HG02938 (cell line): ENCODE data around the gene C2orf74.
"Not testable (repeated sequence)": the region's sequence is repeated elsewhere in the genome, so short reads cannot be mapped to it uniquely, and the experiment has no call there.

Source experiments
- ATAC-seq: cut with Tn5 transposase; IDR thresholded peaks from one replicate; pipeline ENCODE4 v1.9.1; 2021; ENCODE audit warnings: mild to moderate bottlenecking, moderate library complexity; ENCODE audit not compliant: unreplicated experiment

The C2orf74 gene

DNA sequence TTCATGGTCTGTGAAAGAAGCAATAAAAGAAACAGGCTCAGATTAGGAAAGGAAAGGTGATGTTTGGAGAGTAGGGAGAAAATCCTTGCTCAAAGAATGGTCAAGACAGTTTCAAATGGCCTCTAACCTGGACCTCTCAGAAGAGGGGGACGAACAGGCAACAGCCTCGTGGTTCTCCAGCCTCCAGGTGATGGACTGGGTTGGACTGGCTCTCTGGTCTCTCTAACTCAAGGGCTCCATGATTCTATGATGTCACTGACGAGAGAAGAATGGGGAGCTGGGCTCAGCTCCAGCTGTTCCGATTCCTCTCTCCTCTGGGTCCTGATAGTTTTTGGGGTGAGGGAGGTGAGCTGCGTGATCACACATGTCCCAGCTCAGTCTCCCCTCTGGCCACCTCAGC is at the start of gene C2orf74:
TSS of gene C2orf74 (plus strand) at position 301 of the 400 bp plus-strand sequence. CDS start 327 bp downstream, outside the sequence.
- no peak for ATAC-seq

DNA sequence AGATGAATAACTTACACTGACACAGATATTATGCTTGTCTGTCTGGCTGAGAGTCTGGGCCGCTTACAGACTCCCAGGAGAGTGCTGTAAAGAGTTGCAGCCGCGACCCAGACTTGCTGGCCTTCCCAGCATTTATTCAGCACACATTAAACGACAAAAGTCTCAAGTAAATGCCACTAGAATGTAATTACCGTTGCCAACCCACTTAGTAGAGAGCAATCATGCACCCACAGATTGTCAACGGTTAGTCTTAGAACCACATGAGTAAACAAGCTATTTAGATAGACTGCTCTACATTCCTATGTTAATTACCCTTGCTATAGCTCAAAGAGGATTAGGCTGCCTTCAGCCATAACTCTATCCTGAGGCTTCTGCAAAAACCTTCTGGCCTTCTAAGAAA is 47.8 kb upstream of the C2orf74 start:
- ATAC-seq, result no peak

DNA sequence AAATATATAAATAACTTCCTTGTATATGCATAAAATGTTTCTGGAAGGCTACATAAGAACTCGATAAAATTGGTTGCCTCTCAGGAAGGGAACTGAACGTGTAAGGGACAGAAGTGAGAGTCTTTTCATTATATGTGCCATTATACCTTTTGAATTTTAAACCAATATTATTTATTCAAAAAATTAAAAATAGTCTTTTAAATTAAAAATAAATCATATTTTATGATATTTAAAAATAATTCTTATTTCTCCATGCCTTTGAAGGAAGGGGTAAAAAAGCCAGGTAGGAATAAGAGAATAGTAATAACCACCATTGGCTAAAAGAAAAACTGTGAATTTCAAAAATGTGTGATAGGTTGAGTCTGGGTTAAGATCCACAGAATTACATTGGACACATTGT is 45.7 kb upstream of the C2orf74 start:
- no peak for ATAC-seq

DNA sequence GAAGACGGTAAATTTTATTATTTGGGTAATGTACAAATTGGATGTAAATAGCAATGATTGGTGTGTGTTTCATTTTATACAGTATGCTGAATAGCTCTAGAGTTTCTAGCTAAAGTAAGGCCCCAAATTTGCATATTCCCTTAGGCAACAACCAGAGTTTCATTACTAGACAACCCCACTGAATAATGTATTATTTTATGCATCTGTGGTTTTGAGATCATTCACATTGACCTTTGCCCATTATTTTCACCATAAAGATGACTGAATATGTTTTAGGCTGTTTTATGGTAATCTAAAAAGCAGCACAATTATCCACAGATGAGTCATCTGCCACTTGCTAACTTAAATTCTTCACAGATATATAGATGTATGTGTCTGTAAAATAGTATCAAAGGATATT is 44.5 kb upstream of the C2orf74 start:
- ATAC-seq, result peak; percentile 70

DNA sequence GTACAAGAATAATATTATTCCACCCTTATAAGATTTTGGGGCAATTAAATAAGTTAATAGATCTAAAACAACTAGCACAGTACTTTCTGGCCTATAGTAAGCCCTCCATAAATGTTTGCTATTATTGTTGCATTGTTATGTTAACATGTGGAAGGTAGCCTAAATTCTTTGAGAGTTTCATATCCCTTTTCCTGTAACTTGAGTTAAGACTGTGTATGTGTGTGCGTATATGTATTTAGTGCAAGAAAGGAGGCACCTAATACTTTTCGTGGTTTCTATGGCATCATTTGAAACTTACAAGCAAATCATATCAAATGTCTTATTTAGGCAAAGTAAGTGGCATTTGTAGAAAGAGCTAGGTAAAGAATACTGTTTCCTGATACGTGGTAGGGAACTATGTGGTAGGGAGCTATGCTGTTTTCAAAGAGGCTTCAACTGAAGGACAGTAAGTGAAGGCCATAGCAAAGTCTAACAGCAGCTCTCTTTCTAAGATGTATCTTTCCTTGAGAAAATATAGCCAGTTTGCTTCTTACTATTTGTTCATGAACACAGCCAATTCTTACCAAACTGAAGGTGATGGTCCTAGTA is 36.8 kb upstream of the C2orf74 start:
- no peak for ATAC-seq

DNA sequence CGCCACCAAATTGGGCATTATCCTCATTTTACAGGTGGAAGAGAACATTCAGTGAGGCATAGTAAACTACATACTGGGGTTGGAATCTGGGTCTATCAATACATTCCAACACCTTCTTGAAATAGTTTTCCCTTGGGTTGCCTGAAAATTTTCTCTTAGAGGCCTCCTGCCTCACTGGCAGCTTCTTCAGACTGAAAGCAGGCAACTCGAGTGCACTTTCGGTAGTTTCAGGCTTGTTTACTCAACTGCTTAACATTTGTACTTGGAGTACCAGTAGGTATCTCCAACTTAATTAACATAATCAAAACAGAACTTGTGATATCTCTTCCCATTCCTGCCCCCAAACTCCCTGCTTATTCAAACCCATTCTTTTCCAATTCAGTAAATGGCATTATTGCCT is 36.2 kb upstream of the C2orf74 start:
- no peak for ATAC-seq

DNA sequence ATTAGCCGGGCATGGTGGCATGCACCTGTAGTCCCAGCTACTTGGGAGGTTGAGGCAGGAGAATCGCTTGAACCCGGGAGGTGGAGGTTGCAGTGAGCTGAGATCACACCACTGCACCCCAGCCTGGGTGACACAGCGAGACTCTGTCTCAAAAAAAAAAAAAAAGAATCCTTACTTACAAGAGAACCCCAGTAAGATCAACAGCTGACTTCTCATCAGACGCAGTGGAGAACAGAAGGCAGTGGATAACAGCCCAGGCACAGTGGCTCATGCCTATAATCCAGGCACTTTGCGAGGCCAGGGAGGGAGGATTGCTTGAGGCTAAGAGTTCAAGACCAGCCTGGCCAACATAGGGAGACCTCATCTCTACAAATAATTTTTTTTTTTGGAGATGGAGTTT is 33.9 kb upstream of the C2orf74 start:
- ATAC-seq, result not testable (repeated sequence)

DNA sequence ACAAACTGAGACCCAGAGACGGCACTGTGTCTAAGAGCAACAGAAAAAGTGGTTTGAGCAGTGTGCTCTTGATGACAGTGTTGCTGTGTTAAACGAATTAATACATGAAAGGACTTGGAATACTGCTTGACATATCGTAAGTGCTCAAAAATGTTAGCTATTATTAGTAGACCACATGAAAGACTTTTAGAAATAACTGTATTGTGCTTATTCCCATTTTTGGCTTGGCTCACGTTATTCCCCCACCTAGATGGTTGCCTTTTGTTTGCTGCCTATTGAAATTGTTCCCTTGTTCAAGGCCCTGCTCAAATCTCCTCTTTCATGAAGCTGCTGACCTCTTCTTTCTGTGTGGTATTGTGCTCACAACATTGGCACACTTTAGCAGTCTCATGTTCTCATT is 27.8 kb upstream of the C2orf74 start:
- ATAC-seq, result no peak

DNA sequence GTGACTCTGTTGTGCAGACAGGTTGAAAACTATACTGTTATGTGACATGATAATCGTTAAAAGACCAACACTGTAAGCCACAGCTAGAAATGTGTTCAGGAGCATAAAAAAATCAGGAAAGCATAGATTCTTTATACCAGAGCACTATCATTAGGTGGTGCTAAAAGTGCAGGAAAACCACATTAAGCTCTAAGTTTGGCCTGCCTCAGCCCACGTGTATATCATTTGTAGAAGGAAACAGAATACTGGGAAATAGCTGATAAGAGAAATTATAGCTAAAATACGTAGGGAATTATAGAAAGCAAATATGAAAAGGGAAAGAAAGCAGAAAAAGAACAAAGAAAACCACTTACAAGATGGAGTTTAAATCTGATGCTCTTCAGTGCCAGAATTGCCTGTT is 26.5 kb upstream of the C2orf74 start:
- ATAC-seq, result no peak

DNA sequence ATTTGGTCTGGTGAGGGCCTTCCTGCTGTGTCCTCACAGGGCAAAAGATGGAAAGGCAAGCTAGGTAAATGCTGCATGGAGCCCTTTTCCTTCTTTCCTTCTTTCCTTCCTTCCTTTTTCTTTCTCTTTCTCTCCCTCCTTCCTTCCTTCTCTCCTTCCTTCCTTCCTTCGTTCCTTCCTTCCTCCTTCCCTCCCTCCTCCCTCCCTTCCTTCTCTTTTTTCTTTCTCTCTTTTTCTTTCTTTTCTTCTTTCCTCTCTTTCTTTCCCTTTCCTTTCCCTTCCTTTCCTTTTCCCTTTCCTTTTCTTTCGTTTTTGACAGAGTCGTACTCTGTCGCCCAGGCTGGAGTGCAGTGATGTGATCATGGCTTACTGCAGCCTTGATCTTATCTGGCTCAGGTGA is 23.1 kb upstream of the C2orf74 start:
- no peak for ATAC-seq

DNA sequence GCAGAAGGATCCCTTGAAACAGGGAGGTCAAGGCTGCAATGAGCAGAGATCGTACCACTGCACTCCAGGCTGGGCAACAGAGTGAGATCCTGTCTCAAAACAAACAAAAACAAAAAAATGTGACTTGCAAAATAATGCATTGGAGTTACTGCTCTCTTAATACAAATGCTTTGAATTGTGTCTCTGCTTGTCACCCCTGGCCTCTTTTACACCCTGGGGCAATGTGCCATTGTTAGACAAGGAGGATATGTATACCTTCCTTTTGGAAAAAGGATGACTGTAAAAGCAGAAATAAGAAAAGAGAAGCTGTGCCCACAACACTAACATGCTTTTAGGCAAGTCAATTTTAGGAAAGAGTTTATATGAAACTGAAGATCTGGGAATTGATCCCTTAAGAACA is 20.8 kb upstream of the C2orf74 start:
- no peak for ATAC-seq

DNA sequence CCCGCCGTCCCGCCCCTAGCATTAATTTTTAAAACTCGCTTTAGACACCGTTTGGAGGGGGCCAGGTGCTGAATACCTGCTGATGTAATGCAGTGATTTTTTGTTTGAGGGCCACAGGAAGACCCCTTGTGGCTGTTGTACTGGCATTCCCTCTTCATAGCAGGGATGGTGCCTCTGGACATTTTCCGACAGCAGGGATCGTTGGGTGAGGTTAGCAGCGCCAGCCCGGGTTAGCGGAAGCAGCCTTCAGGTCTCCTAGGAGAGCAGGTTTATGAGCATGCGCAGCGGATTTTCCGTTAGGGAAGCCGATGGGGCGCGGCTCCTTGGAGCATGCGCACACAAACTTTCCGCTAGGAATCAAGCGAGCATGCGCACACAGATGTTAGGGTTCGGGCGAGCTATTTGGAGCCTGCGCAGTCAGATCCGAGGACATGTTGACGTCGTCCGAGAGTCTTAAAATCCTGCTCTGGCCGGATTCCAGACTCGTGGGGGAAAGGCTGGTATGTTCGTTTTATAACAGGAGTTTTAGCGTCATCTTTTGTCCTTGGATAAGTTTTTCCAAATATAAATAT is 17.2 kb upstream of the C2orf74 start:
- ATAC-seq, result peak; percentile 87

DNA sequence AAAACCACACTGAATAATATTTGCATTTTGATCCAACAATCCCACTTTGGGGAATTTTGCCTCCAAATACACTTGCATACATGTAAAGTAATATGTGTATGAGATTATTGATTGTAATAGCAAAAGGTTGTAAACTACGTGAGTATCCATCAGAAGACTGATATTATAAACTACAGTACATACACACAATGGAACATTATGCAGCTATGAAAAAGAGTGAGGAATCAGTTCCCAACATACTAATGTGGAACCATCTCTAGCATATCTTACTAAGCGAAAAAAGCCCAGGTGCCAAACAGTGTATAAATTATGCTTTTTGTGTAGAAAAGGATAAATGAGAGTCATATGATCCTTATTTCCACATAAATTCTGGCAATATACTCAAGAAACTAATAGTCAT is 16.0 kb upstream of the C2orf74 start:
- ATAC-seq, result no peak

DNA sequence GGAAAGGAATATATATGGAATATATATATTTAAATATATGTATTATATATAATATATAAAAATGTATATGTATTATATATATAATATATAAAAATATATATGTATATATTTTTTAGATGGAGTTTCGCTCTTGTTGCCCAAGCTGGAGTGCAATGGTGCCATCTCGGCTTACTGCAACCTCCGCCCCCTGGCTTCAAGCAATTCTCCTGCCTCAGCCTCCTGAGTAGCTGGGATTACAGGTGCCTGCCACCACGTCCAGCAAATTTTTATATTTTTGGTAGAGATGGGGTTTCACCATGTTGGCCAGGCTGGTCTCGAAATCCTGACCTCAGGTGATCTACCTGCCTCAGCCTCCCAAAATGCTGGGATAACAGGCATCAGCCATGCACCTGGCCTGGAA is 13.9 kb upstream of the C2orf74 start:
- not testable (repeated sequence) for ATAC-seq

DNA sequence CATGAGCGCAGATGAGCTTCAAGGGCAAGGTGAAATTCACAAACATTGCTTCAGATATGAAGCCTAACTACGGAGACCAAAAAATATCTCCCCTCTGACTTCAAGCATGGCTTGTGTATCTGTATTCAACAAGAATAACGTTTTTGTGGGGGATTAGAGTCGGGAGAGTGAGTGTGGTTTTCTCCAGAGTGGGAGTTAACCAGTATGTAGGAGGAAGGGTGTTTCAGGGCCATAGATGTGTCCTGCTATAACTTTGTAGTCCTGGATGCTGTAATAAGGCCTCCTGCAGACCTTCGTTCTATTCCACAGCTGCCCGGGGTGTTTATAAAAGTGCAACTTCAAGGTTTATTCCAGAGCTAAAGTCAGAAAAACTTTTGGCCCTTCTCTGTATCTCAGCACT is 12.9 kb upstream of the C2orf74 start:
- no peak for ATAC-seq

DNA sequence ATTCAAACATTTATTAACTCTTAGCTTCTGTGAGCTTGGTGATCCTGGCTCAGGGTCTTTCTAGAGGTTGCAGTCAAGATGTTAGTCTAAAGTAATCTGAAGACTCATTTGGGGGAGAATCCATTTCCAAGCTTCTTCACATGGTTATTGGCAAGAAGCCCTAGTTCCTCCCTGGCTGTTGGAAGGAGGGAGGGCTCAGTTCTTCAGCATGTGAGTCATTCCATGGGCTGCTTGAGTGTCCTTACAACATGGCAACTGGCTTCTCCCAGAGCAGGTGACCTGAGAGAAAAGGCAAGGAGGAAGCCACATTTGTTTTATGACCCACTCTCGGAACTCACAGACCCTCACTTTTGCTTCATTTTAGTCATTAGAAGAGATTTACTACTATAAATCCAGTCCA is 10.6 kb upstream of the C2orf74 start:
- no peak for ATAC-seq

DNA sequence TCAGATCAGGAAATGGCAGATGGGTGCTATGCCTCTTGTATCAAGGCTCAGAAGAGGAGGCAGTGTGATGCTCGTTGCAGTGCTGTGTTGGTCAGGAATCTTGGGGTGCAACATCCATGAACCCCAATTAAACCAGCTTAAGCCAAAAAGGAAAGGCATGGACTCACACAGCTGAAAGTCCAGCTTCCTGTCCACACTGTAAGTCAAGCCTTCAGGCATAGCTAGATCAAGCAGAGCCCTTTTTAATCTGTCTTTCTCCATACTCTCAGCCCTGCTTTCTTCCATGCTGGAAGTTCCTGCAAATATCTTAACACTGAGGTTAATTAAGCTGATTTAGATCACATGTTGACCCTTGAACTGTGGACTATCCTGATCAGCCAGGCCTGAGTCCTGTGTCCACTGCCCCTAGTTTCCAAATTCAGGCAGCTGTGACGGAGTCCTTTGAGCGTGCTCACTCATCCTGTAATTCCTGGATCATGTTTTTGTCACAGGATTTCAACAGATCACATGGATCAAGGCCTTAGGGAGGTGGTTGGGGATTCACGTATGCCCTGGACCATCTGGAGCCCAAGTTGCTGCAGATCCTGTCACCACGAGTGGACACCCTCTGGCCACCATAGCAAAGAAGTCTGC is 4.5 kb upstream of the C2orf74 start:
- no peak for ATAC-seq

DNA sequence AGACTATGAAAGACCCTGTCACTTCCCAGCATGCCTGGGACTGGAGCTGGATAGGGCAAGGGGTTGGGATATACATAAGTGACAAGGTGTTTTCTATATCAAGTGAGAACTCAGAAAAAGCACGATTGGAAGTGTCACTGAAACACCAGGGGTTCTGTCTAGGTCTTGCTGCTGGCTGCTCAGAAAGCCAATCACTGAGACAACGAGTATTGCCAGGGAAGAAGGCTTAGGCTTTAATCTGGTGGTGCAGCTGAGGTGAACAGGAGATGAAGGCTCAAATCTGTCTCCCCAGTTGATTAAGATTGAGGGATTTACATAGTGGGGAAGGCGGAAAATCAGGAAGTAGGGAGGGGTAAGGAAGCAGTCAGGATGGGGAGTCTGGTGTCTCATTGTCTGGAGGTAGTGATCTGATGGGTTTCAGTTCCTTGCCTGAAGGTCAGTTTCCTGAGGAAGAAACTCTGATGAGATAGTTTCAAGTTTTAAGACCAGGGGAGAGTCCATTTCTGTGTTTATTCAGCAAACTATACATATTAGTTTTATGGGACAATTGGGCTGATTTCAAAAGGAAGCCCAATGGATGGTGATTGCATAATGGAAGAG is 3.5 kb upstream of the C2orf74 start:
- ATAC-seq, result no peak

DNA sequence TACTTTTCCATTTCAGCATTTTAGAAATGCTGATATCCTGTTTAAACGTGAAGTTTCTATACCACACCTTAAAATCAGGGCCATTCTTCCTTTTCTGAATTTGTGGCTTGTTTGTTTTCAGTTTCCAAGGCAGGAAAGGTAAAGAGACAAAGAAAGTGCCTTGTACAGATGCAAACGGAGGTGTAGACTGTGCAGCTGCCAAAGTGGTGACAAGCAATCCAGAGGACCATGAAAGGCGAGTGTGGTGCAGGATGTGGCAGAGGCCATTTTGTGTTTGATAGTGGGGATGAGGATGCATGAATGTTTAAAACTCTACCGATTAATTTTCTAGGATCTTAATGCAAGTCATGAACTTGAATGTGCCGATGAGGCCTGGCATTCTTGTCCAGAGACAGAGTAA is 733 bp downstream of the C2orf74 start:
- no peak for ATAC-seq

DNA sequence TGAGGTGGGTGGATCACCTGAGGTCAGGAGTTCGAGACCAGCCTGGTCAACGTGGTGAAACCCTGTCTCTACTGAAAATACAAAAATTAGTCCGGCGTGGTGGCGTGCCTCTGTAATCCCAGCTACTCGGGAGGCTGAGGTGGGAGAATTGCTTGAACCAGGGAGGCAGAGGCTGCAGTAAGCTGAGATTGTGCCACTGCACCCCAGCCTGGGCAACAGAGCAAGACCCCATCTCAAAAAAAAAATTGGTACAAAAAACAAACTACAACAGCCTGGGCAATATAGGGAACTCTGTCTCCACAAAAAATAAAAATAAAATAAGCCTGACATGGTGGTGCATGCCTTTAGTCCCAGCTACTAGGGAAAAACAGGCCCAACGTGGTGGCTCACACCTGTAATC is 3.1 kb downstream of the C2orf74 start:
- not testable (repeated sequence) for ATAC-seq

DNA sequence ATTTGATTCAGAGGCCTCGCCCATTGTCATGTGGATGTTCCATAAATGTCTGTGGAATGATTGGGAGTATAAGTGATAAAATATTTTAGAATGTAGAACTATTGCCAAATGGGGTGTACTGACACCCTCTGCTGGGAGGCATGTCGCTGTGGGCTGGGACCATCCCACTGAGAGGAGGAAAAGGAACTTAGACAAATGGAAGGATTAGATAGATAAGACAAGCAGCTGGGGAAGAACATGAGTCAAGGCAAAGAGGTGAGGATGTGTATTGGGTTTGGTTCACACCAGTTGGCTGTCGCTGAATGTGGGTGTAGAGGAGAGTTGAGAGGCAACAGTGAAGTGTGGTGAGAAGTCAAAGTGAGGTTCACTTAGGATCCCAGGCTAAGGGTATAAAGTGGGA is 4.0 kb downstream of the C2orf74 start:
- no peak for ATAC-seq

DNA sequence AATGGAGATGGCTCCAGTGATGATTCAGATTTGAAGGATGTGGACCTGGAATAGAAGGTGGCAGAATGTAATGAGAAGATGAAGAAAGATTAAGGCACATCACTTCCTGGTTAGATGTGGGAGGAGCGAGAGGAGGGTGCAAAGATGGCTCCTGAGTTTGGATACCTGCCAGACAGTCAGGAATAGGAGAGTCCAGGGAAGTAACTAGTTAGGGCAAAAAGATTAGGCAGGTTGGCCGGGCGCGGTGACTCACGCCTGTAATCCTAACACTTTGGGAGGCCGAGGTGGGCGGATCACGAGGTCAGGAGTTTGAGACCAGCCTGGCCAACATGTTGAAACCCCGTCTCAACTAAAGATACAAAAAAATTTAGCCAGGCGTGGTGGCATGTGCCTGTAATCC is 5.6 kb downstream of the C2orf74 start:
- no peak for ATAC-seq
